ENCODE results near the gene MYRIP.
"Not testable (repeated sequence)": the region's sequence is repeated elsewhere in the genome, so short reads cannot be mapped to it uniquely, and the experiment has no call there.

The MYRIP gene

GRCh38 chr3:39763390-39763789, 46.0 kb upstream of the MYRIP start:
- H3K27me3 ChIP-seq (ENCODE audit: insufficient read depth, low read length), result no peaks in the 10 kb centered on the region
- H3K4me1 ChIP-seq (ENCODE audit: insufficient read depth, low read length, severe bottlenecking), result no peaks in the 10 kb centered on the region
- H2AFZ ChIP-seq (ENCODE audit: low read length), result no peak overlapping the region
- H3K4me3 ChIP-seq (ENCODE audit: low read depth, low read length, poor library complexity, severe bottlenecking), result no peak overlapping the region
- no peaks in the 10 kb centered on the region for H3K79me2 ChIP-seq (ENCODE audit: insufficient read depth, low read length)
- H3K27ac ChIP-seq (ENCODE audit: low read depth, low read length, poor library complexity, severe bottlenecking), result no peak overlapping the region
- H4K20me1 ChIP-seq (ENCODE audit: insufficient read depth, low read length), result no peaks in the 10 kb centered on the region
- TF ChIP-seq CTCF (IDR thresholded peaks at IDR 0.05; ENCODE audit: low read length) (no peak), EZH2 (IDR thresholded peaks at IDR 0.05; ENCODE audit: borderline replicate concordance, low read length) (no peak)
- no peak overlapping the region for H3K4me2 ChIP-seq (ENCODE audit: low read length)
- no peak overlapping the region for H3K9ac ChIP-seq (ENCODE audit: low read length)
- no peaks in the 10 kb centered on the region for H3K9me2 ChIP-seq (ENCODE audit: low read depth, low read length)
- no peaks in the 10 kb centered on the region for H3F3A ChIP-seq (ENCODE audit: insufficient read depth, low read length)
- no peaks in the 10 kb centered on the region for H3K36me3 ChIP-seq (ENCODE audit: insufficient read depth, low read length)
- no peaks in the 10 kb centered on the region for H3K9me3 ChIP-seq (ENCODE audit: low read length)

GRCh38 chr3:39765575-39765974, 43.8 kb upstream of the MYRIP start:
- H3K4me2 ChIP-seq (ENCODE audit: low read length), result no peak overlapping the region
- H3K27me3 ChIP-seq (ENCODE audit: insufficient read depth, low read length), result no peaks in the 10 kb centered on the region
- no peaks in the 10 kb centered on the region for H3F3A ChIP-seq (ENCODE audit: insufficient read depth, low read length)
- no peaks in the 10 kb centered on the region for H3K4me1 ChIP-seq (ENCODE audit: insufficient read depth, low read length, severe bottlenecking)
- H4K20me1 ChIP-seq (ENCODE audit: insufficient read depth, low read length), result no peaks in the 10 kb centered on the region
- TF ChIP-seq EZH2 (IDR thresholded peaks at IDR 0.05; ENCODE audit: borderline replicate concordance, low read length), result no peak
- no peak for TF ChIP-seq CTCF (IDR thresholded peaks at IDR 0.05; ENCODE audit: low read length)
- H3K27ac ChIP-seq (ENCODE audit: low read depth, low read length, poor library complexity, severe bottlenecking), result no peak overlapping the region
- no peak overlapping the region for H3K4me3 ChIP-seq (ENCODE audit: low read depth, low read length, poor library complexity, severe bottlenecking)
- H3K36me3 ChIP-seq (ENCODE audit: insufficient read depth, low read length), result no peaks in the 10 kb centered on the region
- H3K9me2 ChIP-seq (ENCODE audit: low read depth, low read length), result no peaks in the 10 kb centered on the region
- H3K9ac ChIP-seq (ENCODE audit: low read length), result no peak overlapping the region
- no peak overlapping the region for H2AFZ ChIP-seq (ENCODE audit: low read length)
- H3K9me3 ChIP-seq (ENCODE audit: low read length), result no peaks in the 10 kb centered on the region
- H3K79me2 ChIP-seq (ENCODE audit: insufficient read depth, low read length), result no peaks in the 10 kb centered on the region

GRCh38 chr3:39766433-39766832, 43.0 kb upstream of the MYRIP start:
- no peak overlapping the region for H3K9ac ChIP-seq (ENCODE audit: low read length)
- H3K9me2 ChIP-seq (ENCODE audit: low read depth, low read length), result no peaks in the 10 kb centered on the region
- no peaks in the 10 kb centered on the region for H3K79me2 ChIP-seq (ENCODE audit: insufficient read depth, low read length)
- H3K9me3 ChIP-seq (ENCODE audit: low read length), result no peaks in the 10 kb centered on the region
- no peak for TF ChIP-seq EZH2 (IDR thresholded peaks at IDR 0.05; ENCODE audit: borderline replicate concordance, low read length)
- no peak for TF ChIP-seq CTCF (IDR thresholded peaks at IDR 0.05; ENCODE audit: low read length)
- no peaks in the 10 kb centered on the region for H3K36me3 ChIP-seq (ENCODE audit: insufficient read depth, low read length)
- H2AFZ ChIP-seq (ENCODE audit: low read length), result no peak overlapping the region
- H3K4me1 ChIP-seq (ENCODE audit: insufficient read depth, low read length, severe bottlenecking), result no peaks in the 10 kb centered on the region
- no peak overlapping the region for H3K4me2 ChIP-seq (ENCODE audit: low read length)
- H3K27me3 ChIP-seq (ENCODE audit: insufficient read depth, low read length), result no peaks in the 10 kb centered on the region
- H3K27ac ChIP-seq (ENCODE audit: low read depth, low read length, poor library complexity, severe bottlenecking), result no peak overlapping the region
- H3K4me3 ChIP-seq (ENCODE audit: low read depth, low read length, poor library complexity, severe bottlenecking), result no peak overlapping the region
- H3F3A ChIP-seq (ENCODE audit: insufficient read depth, low read length), result no peaks in the 10 kb centered on the region
- no peaks in the 10 kb centered on the region for H4K20me1 ChIP-seq (ENCODE audit: insufficient read depth, low read length)

- not testable (repeated sequence) for H3K4me3 ChIP-seq (ENCODE audit: low read depth, low read length, poor library complexity, severe bottlenecking); H3K4me1 ChIP-seq (ENCODE audit: insufficient read depth, low read length, severe bottlenecking); H3K9me2 ChIP-seq (ENCODE audit: low read depth, low read length); H3K4me2 ChIP-seq (ENCODE audit: low read length); H3K9me3 ChIP-seq (ENCODE audit: low read length); H3K36me3 ChIP-seq (ENCODE audit: insufficient read depth, low read length); H3K27ac ChIP-seq (ENCODE audit: low read depth, low read length, poor library complexity, severe bottlenecking); H3K27me3 ChIP-seq (ENCODE audit: insufficient read depth, low read length); H3F3A ChIP-seq (ENCODE audit: insufficient read depth, low read length); H4K20me1 ChIP-seq (ENCODE audit: insufficient read depth, low read length); H3K9ac ChIP-seq (ENCODE audit: low read length); H2AFZ ChIP-seq (ENCODE audit: low read length); H3K79me2 ChIP-seq (ENCODE audit: insufficient read depth, low read length)
Measured at GRCh38 chr3:39766909-39767308, 42.5 kb upstream of the MYRIP start.

- H2AFZ ChIP-seq (ENCODE audit: low read length); H3K9me3 ChIP-seq (ENCODE audit: low read length); H4K20me1 ChIP-seq (ENCODE audit: insufficient read depth, low read length); H3F3A ChIP-seq (ENCODE audit: insufficient read depth, low read length); H3K36me3 ChIP-seq (ENCODE audit: insufficient read depth, low read length); H3K4me1 ChIP-seq (ENCODE audit: insufficient read depth, low read length, severe bottlenecking); H3K27ac ChIP-seq (ENCODE audit: low read depth, low read length, poor library complexity, severe bottlenecking); H3K79me2 ChIP-seq (ENCODE audit: insufficient read depth, low read length); H3K4me3 ChIP-seq (ENCODE audit: low read depth, low read length, poor library complexity, severe bottlenecking); H3K27me3 ChIP-seq (ENCODE audit: insufficient read depth, low read length); H3K9ac ChIP-seq (ENCODE audit: low read length); H3K9me2 ChIP-seq (ENCODE audit: low read depth, low read length); H3K4me2 ChIP-seq (ENCODE audit: low read length): not testable (repeated sequence)
Measured at GRCh38 chr3:39778168-39778567, 31.2 kb upstream of the MYRIP start.

Data from OCI-LY1 (cell line).